Prostate gland (tissue), 2 donors: ENCODE data around the gene PCA3. TPM values are rescaled to one million over a fixed set of nuclear protein-coding genes. Genes with fewer than 3 reads are reported as not detected.

Source experiments
- DNase-seq: peaks from one replicate; pipeline ENCODE4 v3.0.0-alpha.2; 2019; ENCODE audit warnings: low spot score
- H3K27ac ChIP-seq, 2 donors: fragments of 200-600 bp; sonication (generic); 2 replicates each; pipeline ENCODE4 v1.5.1; 2017 to 2019
- H3K27me3 ChIP-seq: fragments of 200-600 bp; sonication (generic); replicated peaks from 2 replicates; pipeline ENCODE4 v1.5.1; 2019; ENCODE audit not compliant: insufficient read depth
- H3K36me3 ChIP-seq, 2 donors: fragments of 200-600 bp; sonication (generic); 1 replicate in 1 of 2; 2 replicates in 1 of 2; pipeline versions ENCODE4 v1.5.1 to v1.8.1; 2017 to 2019
- H3K4me1 ChIP-seq: fragments of 200-600 bp; sonication (generic); replicated peaks from 2 replicates; pipeline ENCODE4 v1.5.1; 2019
- H3K4me3 ChIP-seq, 2 donors: fragments of 200-600 bp; sonication (generic); 2 replicates each; pipeline ENCODE4 v1.5.1; 2017 to 2019
- H3K9me3 ChIP-seq: fragments of 200-600 bp; sonication (generic); 2 replicates; pipeline ENCODE4 v1.5.1; 2017
- CTCF ChIP-seq, 4 experiments: fragments of 200-600 bp in 2 of 4; fragments of 450-650 bp in 2 of 4; sonication (generic) in 2 of 4; IDR thresholded peaks; 1 replicate in 3 of 4; 2 replicates in 1 of 4; pipeline ENCODE4 v1.5.1; 2016 to 2019; ENCODE audit warnings: antibody characterized with exemption in 4 of 4, mild to moderate bottlenecking in 2 of 4, moderate library complexity in 2 of 4
- POLR2A ChIP-seq: fragments of 450-650 bp; IDR thresholded peaks from one replicate; pipeline ENCODE4 v1.6.1; 2016; ENCODE audit warnings: antibody characterized with exemption, mild to moderate bottlenecking
- POLR2AphosphoS5 ChIP-seq: sonication (generic); formaldehyde crosslinking; IDR thresholded peaks from one replicate; pipeline ENCODE4 v1.6.1; 2017; ENCODE audit warnings: antibody characterized with exemption
- WGBS: methylation state at CpG from one replicate; pipeline ENCODE4 v1.1.5; 2018; 5-methylcytosine and 5-hydroxymethylcytosine counted together
- intact Hi-C: fragments of 100-400 bp; cut with DNase I; formaldehyde crosslinking; loops from one replicate; pipeline ENCODE4 v1.14.2; 2022
- total RNA-seq, 2 donors: library from RNA; depleted of rRNA; stranded (reverse); fragments of >200 nt; gene quantifications; one replicate each; pipeline ENCODE4 v1.1.0, GENCODE V29; 2016

The PCA3 gene
- total RNA-seq, 2 donors from 2014 or later, result 0.14 TPM; not detected in 1

GRCh38 chr9:76789840-76790239 is 25.6 kb downstream of the PCA3 start:
- Histone ChIP-seq H3K4me1 (no peaks in the 10 kb centered on the region), H3K9me3 (no peaks in the 10 kb centered on the region), H3K36me3 (no peaks in the 10 kb centered on the region), H3K27ac (no peak overlapping the region), H3K27me3 (no peaks in the 10 kb centered on the region), H3K4me3 (no peak overlapping the region)
- intact Hi-C loops, result no loop called here
- 89% methylated on average over 1 of the region's 1 CpG for WGBS
- DNase-seq, result no peak
- TF ChIP-seq POLR2A (no peak), POLR2AphosphoS5 (no peak), CTCF (IDR thresholded peaks at IDR 0.05) (no peak)

GRCh38 chr9:76793784-76794431 is 29.7 kb downstream of the PCA3 start:
- H3K9me3 ChIP-seq, result no peaks in the 10 kb centered on the region
- intact Hi-C loops, result no loop called here
- WGBS, result 77% methylated on average over 15 of the region's 15 CpGs
- TF ChIP-seq CTCF (IDR thresholded peaks at IDR 0.05), result no peak
- no peak for TF ChIP-seq POLR2A
- peak; percentile 36 for TF ChIP-seq POLR2AphosphoS5
- no peaks in the 10 kb centered on the region for H3K4me1 ChIP-seq
- H3K27ac ChIP-seq, result peak overlapping the region in 1 of 2 donors; percentile 53
- H3K27me3 ChIP-seq, result no peaks in the 10 kb centered on the region
- H3K4me3 ChIP-seq, result no peak overlapping the region
- DNase-seq, result no peak
- H3K36me3 ChIP-seq, result no peaks in the 10 kb centered on the region

- no peaks in the 10 kb centered on the region for H3K9me3 ChIP-seq
- H3K4me3 ChIP-seq, result no peak overlapping the region
- no peaks in the 10 kb centered on the region for H3K27me3 ChIP-seq
- DNase-seq, result no peak
- TF ChIP-seq POLR2A (no peak), POLR2AphosphoS5 (no peak), CTCF (IDR thresholded peaks at IDR 0.05) (no peak)
- 45% methylated on average over 5 of the region's 5 CpGs for WGBS
- peak overlapping the region in 1 of 2 donors; percentile 0 for H3K27ac ChIP-seq
- H3K4me1 ChIP-seq, result no peaks in the 10 kb centered on the region
- intact Hi-C loops, result no loop called here
- no peaks in the 10 kb centered on the region for H3K36me3 ChIP-seq
These were observed 32.1 kb downstream of the PCA3 start for GRCh38 chr9:76796296-76796695.

- Histone ChIP-seq H3K27ac (peak overlapping the region in 1 of 2 donors; percentile 36), H3K4me3 (no peak overlapping the region), H3K4me1 (no peaks in the 10 kb centered on the region), H3K27me3 (no peaks in the 10 kb centered on the region), H3K9me3 (no peaks in the 10 kb centered on the region), H3K36me3 (no peaks in the 10 kb centered on the region)
- no peak for DNase-seq
- 84% methylated on average over 2 of the region's 2 CpGs for WGBS
- TF ChIP-seq POLR2A (no peak), CTCF (IDR thresholded peaks at IDR 0.05) (no peak), POLR2AphosphoS5 (no peak)
- intact Hi-C loops, result no loop called here
These were observed 34.3 kb downstream of the PCA3 start for GRCh38 chr9:76798527-76798926.

- H3K4me1 ChIP-seq, result no peaks in the 10 kb centered on the region
- H3K27ac ChIP-seq, result no peak overlapping the region
- intact Hi-C loops, result no loop called here
- no peak overlapping the region for H3K4me3 ChIP-seq
- H3K36me3 ChIP-seq, result no peaks in the 10 kb centered on the region
- no peaks in the 10 kb centered on the region for H3K27me3 ChIP-seq
- WGBS, result 18% methylated on average over 1 of the region's 1 CpG
- H3K9me3 ChIP-seq, result no peaks in the 10 kb centered on the region
- DNase-seq, result peak; percentile 47
- TF ChIP-seq CTCF (IDR thresholded peaks at IDR 0.05) (no peak), POLR2AphosphoS5 (peak; percentile 84)
These were observed 35.2 kb downstream of the PCA3 start for GRCh38 chr9:76799473-76799872.
